ENCODE data around the gene MPV17L2.

DNA sequence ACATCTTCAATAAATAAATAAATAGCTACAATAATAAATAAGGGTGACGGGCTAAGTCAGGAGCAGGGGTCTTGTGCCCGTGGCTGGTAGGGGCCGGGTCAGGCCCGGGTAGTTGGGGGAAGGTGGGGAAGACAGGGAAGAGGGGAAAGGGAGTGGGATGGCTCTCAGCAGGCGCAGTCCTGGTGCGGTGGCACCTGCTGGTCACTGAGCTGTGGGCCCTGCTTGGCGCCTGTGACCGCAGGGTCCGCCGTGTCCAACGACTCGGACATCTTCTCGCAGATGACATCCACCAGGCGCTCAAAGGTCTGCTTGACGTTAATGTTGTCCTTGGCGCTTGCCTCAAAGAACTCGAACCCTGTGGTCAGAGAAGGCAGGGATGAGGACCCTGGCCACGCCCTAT, 4.3 kb downstream of the MPV17L2 start:
- TF ChIP-seq CTCF (conservative IDR thresholded peaks at IDR 0.05 in 1 of 2, IDR thresholded peaks at IDR 0.05 in 1 of 2; ENCODE audit: extremely low read depth in 1 of 2, insufficient read depth in 1 of 2, low read depth in 1 of 2, low read length in 2 of 2) (no peak), EZH2 (IDR thresholded peaks at IDR 0.05; ENCODE audit: borderline replicate concordance, low read length) (no peak)
